ENCODE measurements around the gene MAP4.
"Not testable (repeated sequence)": the region's sequence is repeated elsewhere in the genome, so short reads cannot be mapped to it uniquely, and the experiment has no call there.

Gene MAP4

DNA sequence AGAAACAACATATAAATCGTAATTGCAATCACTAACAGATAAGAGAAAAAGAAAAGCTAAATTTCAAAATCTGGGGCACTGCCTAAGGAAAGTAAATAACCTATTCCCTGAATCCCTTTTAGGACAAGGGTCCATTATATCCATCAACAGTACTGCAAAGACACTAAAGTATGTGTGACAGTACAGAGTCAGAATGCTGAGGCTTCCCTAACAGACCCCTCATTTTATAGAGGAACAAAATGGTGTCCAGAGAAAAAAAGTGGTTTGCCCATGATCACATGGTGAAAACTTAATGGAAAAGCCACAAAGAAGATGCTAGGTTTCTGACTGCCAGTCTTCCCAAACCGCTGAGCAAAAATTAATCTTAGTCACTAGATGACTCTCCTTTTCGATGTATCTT lies 119.5 kb downstream of the MAP4 start:
- no peak for DNase-seq (ENCODE audit: low spot score)

DNA sequence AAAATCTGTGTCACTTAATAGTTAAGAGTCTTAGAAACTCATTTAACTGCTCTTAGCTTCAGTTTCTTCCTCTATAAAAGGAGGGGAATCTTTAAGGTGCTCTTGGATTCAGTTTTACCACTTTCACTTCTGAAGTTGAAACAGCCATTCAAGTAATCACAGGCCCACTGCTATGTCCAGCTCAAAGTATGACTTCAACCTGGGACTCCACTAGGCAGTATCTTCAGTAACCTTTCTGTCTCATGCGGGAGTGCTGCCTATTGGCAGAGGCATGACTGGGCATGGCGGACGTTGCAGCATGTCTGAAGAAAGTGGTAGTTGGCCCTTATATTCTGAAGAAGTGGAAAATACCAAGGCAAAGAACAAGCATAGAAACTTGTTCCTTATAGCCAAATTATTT lies 121.0 kb downstream of the MAP4 start:
- DNase-seq (ENCODE audit: low spot score): no peak

DNA sequence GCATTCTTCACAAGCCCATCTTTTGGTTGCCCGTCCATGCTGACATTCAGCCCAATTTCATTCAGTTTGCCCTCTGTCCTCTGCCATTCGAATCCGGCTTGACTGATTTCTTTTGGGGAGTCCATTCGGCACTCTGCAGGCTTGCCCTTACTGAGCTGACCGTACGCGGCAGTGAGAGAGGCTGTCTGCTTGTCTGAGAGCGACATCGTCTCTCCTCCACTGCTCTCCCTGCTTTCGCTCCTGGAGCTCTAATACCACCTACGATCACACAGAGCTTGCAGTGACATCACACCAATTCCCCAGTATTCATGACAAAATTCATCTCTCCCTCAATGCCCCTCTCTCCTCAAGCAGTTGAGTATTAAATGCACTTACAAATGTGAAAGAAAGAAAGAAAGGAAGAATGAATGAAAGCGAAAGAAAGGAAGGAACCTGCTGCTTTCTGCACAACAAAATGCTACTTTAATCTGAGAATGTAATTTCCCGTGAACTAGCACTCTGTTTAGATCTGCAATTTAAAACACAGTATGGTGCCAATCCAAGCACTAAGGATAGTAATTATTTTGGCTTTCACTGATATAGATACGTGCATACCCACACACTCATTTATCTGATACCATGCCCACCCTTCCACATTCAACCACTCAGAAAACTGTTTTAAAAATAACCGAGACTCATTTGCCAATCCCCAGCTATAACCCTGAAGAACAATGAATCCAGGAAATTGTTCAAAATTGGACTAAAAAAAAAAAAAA lies 123.8 kb downstream of the MAP4 start:
- no peak for DNase-seq (ENCODE audit: low spot score)

DNA sequence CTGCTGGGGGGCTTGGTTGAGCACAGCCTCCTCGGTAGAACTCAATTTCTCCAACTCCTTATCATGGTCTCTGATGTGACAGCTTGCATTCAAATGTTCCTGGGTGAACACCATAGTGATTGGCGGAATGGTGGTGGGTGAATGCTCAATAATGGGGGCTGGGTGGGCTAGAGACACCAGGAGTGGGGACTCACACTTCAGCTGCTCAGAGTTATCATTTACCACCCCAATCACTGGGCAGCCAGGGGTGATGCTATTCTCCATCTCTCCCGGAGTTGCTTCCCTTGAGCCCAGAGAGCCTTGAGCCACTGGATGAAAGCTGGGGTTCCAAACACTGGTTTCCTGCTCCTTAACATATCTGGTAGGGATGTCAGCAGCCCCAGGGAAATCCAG lies 124.6 kb downstream of the MAP4 start:
- no peak for DNase-seq (ENCODE audit: low spot score)

DNA sequence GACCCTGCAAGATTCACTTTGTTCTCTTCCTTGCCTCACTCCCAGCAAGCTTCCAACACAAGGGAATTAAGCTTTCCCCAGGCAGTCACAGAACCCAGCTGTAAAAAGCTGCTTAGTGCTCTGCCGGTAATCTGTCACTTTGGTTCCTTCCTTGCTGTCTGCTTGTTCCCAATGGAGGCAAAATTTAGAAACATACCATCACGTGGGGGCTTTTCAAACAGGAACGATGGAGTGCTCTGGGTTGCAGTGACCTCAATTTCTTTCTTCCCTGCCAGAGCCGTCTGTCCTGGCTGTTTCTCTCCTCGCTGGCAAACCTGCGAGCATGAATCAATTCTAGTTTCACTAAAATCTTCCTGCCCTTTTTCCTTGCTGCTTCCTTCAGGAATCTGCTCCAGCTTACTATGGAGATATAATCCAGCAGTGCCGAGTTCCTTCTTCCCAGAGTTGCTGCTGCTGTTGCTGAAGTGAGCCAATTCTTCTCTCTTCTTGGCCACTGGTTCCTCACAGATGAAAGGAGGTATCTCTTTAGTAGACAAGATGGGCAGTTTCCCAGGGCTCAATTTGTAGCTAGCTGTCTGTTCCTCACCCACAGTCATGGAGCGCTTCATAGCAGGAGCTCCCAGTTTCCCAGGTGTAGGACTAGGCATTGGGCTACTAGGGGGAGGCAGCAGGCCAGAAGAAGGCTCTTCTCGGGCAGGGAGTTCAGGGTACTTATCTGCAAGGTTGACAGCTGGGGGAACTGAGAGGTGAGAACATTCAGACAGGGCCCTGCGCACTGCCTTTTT lies 125.2 kb downstream of the MAP4 start:
- DNase-seq (ENCODE audit: low spot score): no peak

DNA sequence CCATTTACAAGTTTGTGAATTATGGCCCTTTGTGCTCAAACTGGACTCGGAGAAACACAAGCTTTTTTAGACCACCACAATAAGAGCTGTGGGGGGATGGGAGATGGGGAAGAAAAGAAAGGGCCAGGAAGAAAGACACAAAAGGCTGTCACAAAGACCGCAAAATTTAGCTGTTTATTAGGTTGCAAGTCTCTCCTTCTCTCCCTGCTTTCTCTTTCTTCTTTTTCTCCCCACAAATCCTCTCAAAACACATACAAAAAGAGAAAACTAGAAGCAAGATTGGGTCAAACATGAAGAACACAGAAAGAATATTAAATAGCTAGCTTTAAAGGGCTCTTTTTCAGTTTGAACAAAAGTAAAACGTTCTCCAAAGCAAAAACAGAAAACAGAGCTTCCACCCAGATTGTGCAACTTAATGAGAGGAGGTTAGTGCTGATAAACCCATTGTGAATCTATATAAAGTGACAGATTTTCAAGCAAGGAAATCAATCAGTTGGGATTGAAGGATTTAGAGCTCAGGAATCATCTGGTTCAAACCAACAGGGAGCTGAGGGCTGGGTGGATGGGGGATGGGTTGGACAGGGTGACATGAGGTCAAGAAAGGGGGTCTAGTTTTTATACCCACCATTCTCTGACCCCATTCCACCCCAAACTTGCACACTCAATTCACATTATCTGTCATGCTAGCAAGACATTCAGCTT lies 125.9 kb downstream of the MAP4 start:
- no peak for DNase-seq (ENCODE audit: low spot score)

DNA sequence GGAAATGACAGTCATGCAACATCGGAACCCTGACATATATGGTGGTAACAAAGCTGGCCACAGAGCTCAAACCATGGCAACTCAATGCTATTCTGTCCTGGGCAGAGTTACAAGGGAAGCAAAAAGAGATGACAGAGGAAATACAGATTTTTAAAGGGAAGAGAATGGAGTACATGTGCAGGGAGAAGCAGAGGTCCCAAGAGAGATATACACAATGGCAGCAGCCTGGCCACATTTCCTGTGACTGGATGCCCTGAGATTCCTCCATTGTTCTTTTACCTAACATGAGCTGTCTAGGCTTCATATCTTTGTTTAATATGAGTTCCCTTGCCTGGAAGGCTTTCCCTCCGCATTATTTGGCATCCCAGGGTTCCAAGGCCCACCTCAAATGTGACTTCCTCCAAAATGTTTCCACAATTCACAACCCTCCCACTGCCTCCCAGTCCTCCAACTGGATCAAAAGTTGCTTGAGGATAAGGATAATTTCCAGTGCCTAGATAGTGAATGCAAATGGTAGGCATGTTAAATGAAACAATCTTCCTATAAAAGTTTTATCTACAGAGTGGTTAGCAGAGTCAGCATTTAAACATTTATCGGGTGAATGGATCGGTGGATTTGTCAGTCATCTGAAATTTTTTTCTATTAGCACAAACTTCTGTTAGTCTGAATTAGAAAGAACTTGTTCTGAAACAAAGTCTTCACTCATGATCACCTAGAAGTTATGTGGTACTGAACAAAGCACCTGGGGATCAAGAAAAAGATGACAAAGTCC lies 127.0 kb downstream of the MAP4 start:
- no peak for DNase-seq (ENCODE audit: low spot score)

DNA sequence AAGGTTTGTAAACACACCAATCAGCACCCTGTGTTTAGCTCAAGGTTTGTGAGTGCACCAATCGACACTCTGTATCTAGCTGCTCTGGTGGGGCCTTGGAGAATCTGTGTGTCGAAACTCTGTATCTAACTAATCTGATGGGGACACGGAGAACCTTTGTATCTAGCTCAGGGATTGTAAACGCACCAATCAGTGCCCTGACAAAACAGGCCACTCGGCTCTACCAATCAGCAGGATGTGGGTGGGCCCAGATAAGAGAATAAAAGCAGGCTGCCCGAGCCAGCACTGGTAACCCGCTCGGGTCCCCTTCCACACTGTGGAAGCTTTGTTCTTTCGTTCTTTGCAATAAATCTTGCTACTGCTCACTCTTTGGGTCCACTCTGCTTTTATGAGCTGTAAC lies 128.2 kb downstream of the MAP4 start:
- DNase-seq (ENCODE audit: low spot score): not testable (repeated sequence)

DNA sequence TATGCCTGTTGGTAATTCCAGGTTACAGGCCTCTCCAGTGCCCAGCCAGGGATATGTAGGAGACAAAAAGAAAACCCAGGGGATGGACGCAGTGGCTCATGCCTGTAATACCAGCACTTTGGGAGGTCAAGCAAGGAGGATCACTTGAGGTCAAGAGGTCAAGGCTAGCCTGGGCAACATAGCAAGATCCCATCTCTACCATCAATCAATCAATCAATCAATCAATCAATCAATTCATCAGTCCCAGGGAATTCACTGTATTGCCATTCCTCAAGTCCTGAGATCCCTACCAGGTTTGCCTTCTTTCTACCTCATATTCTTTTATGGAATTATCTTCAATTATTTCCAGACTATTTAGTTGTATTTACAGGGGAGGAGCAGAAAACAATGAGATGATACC lies 131.0 kb downstream of the MAP4 start:
- DNase-seq (ENCODE audit: low spot score): no peak

DNA sequence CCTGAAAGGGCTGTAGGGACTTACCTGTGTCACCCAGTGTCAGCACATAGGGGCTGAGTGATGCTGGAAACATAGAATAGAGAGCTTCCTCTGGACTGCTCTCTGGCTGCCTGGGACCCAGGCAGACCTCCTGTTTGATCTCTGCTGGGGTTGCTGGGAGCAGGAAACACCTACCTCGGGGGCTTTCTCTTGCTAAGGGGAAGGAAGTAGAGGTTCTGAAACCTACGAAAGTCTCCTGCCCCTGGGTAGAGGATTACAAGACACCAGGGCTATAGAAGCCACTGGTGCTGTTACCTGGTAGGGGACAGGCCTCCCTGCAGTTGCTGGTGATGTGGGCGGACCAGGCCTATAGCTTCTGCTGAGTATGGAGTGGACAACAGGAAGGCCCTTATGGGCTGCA lies 131.6 kb downstream of the MAP4 start:
- no peak for DNase-seq (ENCODE audit: low spot score)

DNA sequence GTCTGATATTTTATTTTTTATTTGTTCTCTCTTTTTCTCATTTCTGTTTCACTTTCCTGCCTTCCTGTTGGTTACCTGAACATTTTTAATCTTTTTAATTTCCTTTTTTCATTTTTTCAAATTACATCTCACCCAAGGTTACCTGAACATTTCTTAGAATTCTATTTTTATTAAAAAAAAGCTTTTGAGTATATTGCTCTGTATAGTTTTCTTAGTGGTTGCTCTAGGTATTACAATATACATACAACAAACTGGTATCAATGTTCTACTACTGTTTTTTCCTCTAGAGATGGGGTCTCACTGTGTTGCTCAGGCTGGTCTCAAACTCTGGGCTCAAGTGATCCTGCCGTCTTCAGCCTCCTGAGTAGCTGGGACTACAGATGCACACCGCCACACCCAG lies 133.9 kb downstream of the MAP4 start:
- DNase-seq (ENCODE audit: low spot score): no peak

DNA sequence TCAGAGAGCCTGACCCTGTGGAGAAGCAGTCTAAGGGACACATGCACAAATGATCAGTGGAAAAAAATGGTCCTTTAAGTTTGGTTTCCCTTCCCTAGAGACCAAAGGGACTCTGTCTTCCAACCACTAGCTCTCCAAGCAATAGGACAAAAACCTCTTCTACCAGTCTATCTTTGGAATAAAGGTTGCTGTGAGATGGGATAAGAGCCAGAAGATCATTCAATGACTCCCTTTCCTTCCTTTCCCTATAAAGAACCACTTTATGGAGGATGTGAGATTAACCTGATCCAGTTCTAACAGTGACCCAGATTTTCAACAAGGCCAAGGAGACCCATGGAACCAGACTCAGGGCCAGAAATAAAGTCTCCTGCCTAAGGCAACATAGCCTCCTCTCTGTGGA lies 138.5 kb downstream of the MAP4 start:
- DNase-seq (ENCODE audit: low spot score): no peak

DNA sequence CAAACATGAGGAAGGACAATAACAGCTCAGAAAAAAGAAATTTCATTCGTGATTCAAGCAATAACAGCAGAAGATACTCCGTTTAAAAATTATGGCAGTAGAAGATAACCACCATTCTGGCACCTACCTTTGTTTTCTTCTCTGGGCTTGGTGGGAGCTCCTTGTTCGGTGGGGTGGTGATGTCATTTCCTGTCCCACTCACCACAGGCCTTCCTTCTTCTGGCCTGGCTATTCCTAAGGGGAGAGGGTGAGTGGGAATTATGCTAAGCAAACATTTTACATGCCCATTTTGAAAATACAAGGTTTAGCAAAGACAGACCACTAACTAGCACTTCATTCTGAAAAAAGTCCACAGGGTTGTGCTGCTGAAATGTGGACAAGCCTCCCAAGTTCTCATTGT lies 138.9 kb downstream of the MAP4 start:
- no peak for DNase-seq (ENCODE audit: low spot score)

DNA sequence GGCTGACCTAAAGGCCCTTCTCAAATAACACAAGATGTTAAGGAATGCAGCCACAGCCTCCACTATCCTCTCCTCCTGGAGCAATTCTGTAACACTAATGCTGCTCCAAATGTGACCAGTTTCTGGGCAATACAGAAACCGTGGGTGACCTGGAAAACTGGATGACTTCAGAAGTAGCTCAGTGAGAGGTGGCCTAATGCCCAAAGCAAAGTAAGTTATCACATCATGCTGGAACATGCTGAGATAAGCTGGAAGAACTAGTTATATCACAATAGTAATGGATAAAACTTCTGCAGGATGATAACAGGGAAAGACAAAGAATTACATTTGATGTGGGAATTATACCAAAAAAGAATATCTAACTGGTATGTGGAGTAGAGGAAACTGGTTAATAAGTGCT lies 141.3 kb downstream of the MAP4 start:
- DNase-seq (ENCODE audit: low spot score): no peak

DNA sequence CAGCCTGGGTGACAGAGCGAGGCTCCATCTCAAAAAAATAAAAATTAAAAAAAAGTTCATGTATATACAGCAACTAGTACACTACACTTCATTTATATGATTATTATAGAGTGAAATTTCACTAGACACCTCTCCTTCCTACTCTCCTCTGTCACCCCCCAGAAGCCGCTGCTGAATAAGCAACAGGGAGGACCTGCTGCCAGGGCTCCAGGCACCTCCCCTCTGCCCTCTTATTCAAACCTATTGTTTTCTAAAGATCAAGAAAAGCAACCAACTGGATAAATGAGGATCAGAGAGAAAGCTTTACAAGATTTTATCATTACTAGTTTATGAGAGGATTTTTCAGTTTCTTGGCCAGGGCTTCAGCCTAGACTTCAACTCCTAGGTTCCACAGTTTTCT lies 141.8 kb downstream of the MAP4 start:
- DNase-seq (ENCODE audit: low spot score): no peak

DNA sequence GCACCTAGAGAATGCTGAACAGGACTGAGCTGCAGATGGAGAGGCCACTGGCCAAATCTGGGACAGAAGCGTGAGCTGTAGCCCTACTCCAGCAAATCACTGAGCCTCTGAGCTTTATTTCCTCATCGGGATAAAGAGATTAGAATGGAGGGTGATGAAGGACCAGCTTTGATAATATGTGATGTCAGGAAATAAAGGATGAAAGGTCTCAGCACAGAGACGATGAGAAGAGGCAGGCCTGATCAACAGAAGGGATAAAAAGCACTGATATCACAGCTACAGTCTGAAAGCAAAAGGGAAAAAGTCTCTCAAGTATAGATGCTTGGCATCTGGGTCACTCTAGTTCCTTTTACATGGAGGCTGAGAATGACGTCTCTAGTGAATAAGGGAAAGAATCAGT lies 143.3 kb downstream of the MAP4 start:
- DNase-seq (ENCODE audit: low spot score): no peak

DNA sequence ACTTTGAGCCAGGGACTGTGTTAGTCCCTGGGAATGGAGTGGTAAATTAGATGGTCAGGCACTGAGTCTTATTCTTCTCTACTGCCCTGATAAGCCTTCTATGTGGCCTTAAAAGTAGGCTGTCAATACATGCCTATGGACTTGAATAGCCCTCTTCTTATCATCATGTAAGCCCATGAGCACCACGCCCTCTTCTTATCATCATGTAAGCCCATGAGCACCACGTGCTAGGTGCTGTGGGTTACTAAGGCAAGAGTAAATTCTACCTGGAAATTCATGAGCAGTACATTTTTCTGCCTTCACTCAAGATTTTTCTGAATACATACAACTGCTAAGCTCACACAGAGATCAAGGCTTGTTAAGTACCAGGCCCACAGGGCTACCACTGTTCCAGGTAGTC lies 144.8 kb downstream of the MAP4 start:
- DNase-seq (ENCODE audit: low spot score): no peak

DNA sequence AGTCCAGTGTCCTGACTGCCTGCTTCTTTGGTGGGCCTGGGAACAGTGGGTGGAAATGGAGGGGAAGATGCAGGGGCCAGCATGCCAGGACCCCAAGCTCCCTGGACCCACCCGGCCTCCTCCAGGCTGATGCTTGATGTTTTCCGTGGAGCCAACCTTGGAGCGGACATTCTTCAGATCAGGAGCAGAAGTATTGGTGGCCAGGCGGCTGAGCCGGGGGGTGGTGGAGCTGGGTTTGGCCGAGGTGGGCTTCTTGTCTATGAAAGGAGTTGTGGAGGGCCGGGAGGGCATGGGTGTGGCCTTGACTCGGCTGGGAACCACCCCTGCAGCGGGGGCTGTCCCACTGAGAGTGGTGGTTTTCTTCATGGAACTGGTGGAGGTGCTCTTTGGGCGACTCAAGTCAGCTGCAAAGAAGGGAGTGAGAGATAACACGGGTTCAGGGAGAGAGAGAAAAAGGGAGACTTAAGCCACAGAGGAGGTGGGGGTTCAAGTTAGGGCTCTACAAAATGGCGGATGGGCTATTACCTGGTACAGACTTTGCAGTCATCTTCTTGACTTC lies 145.4 kb downstream of the MAP4 start:
- no peak for DNase-seq (ENCODE audit: low spot score)

DNA sequence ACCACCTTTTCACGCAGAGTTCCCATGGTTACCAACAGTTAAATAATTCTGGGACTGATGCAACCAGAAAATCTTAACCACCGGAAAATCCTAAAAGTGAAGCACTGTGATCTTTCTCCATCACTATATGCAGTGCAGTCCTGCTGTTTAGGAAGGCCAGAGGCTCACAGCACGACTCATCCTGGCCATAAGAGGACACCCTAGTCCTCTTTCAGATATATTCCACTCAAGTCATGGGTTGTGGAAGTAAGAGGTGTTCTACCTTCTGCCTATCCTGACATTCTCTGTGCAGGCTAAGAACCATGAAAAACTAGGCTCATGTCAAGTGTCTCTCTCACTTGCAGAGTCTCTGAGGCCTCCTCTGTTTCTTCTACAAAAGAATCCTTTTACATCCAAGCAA lies 146.1 kb downstream of the MAP4 start:
- DNase-seq (ENCODE audit: low spot score): no peak

DNA sequence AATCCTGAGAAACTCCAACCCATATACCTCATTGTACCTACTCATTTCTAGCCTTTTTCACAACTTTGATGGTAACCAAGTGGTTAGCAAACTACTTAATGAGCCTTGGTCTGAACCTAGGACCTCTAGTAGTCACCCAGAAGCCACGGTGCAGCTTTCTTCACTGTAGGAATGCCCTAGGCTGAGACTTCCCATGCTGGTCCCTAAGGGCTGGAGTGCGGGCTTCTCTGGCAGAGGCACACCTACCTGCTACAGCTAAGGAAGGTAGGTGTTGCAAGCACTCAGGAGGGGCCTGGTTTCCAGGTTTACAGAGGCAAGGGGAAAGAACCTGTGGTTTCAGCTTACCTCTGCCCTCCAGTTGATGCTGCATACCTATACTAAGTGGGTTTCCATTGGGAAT lies 147.9 kb downstream of the MAP4 start:
- no peak for DNase-seq (ENCODE audit: low spot score)

DNA sequence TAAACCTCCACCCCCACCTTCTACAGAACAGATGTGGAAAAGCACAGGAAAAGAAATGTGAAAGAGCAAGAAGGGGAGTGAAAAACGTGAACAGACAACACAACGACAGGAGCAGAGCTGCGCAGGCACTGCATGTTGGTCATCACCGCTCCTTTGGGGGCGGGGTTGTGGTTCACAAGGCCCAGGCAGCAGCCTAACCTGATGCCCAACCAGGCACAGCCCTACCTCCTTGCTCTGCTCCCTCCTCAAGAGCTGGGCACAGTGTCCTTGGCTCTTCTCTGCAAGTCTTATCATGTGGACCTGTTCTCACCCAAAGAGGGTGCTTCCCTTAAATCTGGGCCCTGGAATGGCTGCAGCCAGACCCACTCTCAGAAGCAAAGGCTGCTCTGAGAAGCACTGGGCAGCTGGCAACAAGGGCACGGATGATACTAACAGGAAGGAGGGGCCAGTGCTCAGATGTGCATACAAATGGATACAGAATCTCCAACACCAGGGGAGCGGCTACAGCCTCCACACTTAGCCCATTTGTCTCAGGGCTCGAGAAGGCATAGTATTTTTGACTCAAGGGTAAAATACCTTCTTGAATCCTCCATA lies 148.7 kb downstream of the MAP4 start:
- DNase-seq (ENCODE audit: low spot score): no peak

DNA sequence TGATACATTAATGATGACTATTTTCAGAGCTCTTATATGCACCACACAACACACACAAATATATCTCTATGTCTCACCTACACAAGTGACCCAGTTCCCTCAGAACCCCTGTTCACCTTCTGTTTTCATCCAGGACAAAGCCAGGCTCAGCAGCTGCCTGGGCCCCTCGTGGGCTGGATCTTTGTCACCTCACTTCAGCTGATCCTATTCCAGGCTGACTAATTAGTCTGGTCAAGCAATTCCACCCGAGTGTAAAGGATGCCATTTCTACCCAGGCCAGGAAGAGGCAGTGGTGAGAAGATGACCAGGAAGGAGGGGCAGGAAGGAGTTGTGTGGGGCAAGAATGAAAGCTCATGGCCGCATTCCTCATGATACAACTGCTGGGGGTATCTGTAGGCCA lies 151.0 kb downstream of the MAP4 start:
- DNase-seq (ENCODE audit: low spot score): no peak
